K562 (cell line): ENCODE data around the gene TFCP2. TPM values are rescaled to one million over a fixed set of nuclear protein-coding genes. Genes with fewer than 3 reads are reported as not detected.

Source experiments
- ATAC-seq: fragments of 200-7000 bp; cut with Tn5 transposase; 3 replicates; pipeline ENCODE4 v1.9.1; 2020; ENCODE audit warnings: moderate library complexity
- BruUV-seq: library from RNA; stranded (reverse); fragments of 400-500 nt; replicated peaks from 2 replicates; lab custom pipeline; 2021; lab: Mats Ljungman, UMichigan
- CTCF ChIA-PET: fragments of 300-600 bp; formaldehyde crosslinking; extraction: SDS; loops from one replicate; lab custom pipeline; 2021; ENCODE audit warnings: low intra/inter-chr PET ratio; lab: Yijun Ruan, JAX
- POLR2A ChIA-PET: fragments of 300-600, 350-650 bp; sonication (Branson Sonifier 250); formaldehyde crosslinking; extraction: SDS; loops from one replicate; lab custom pipeline; 2021; ENCODE audit warnings: antibody characterized with exemption, inconsistent platforms; lab: Yijun Ruan, JAX
- DNase-seq, 4 experiments: peaks; one replicate each; pipeline versions ENCODE4 v3.0.0 to v3.0.0-alpha.2; 2011 to 2018; ENCODE audit warnings: low spot score in 3 of 4, mixed read lengths in 3 of 4; ENCODE audit errors: extremely low read depth in 1 of 4
- FAIRE-seq: peaks from 2 replicates; lab custom pipeline; 2011; peaks lifted over from hg19 to GRCh38; lab: Jason Lieb, UNC
- H2AFZ ChIP-seq: 2 replicates; pipeline ENCODE4 v1.6.0; 2011; ENCODE audit warnings: low read depth, low read length, control low read depth, inconsistent platforms
- H3K27ac ChIP-seq: fragments of 200-600 bp; 3 replicates; pipeline ENCODE4 v1.8.0; 2011; ENCODE audit warnings: low read depth, mild to moderate bottlenecking, control low read depth, inconsistent platforms, low read length, moderate library complexity, mixed read lengths; ENCODE audit errors: extremely low read depth
- H3K27me3 ChIP-seq, 2 experiments: fragments of 300-600 bp in 1 of 2; 2 replicates in 1 of 2; 3 replicates in 1 of 2; pipeline versions ENCODE4 v1.6.0 to v1.8.0; 2011; ENCODE audit warnings: inconsistent platforms in 2 of 2, low read length in 2 of 2, mild to moderate bottlenecking in 1 of 2, mixed read lengths in 1 of 2, moderate library complexity in 1 of 2; ENCODE audit not compliant: control insufficient read depth in 2 of 2, insufficient read depth in 2 of 2
- H3K36me3 ChIP-seq: fragments of 300-600 bp; 3 replicates; pipeline ENCODE4 v1.8.0; 2011; ENCODE audit warnings: mild to moderate bottlenecking, low read length, inconsistent platforms; ENCODE audit not compliant: control insufficient read depth, insufficient read depth
- H3K4me1 ChIP-seq, 2 experiments: fragments of 200-600 bp in 1 of 2; replicated peaks in 1 of 2; 2 replicates in 1 of 2; 3 replicates in 1 of 2; pipeline versions ENCODE4 v1.5.1 to v1.8.0; 2011; ENCODE audit warnings: inconsistent platforms in 2 of 2, low read length in 2 of 2, mild to moderate bottlenecking in 1 of 2, mixed read lengths in 1 of 2, moderate library complexity in 1 of 2; ENCODE audit not compliant: control insufficient read depth in 2 of 2, insufficient read depth in 2 of 2
- H3K4me2 ChIP-seq: 2 replicates; pipeline ENCODE4 v1.6.1; 2011; ENCODE audit warnings: low read length, control low read depth, inconsistent platforms, mixed read lengths; ENCODE audit not compliant: insufficient read depth
- H3K4me3 ChIP-seq: fragments of 200-600 bp; sonication (generic), shearing (Covaris generic); 2 replicates; pipeline ENCODE4 v1.5.1; 2016; ENCODE audit warnings: control low read depth, inconsistent platforms
- H3K79me2 ChIP-seq: fragments of 200-600 bp; 3 replicates; pipeline ENCODE4 v1.8.0; 2011; ENCODE audit warnings: low read length, inconsistent platforms; ENCODE audit not compliant: control insufficient read depth, insufficient read depth
- H3K9ac ChIP-seq, 2 experiments: 2 replicates each; pipeline versions ENCODE4 v1.6.0 to v1.6.1; 2011; ENCODE audit warnings: low read depth in 2 of 2, low read length in 2 of 2, control low read depth in 1 of 2, inconsistent platforms in 1 of 2, mild to moderate bottlenecking in 1 of 2, mixed read lengths in 1 of 2; ENCODE audit not compliant: insufficient read depth in 1 of 2
- H3K9me1 ChIP-seq: one replicate; pipeline ENCODE4 v1.6.0; 2011; ENCODE audit warnings: inconsistent platforms, mild to moderate bottlenecking, low read length, moderate library complexity; ENCODE audit not compliant: control insufficient read depth, insufficient read depth
- H3K9me3 ChIP-seq: replicated peaks from 2 replicates; pipeline ENCODE4 v1.5.1; 2011; ENCODE audit warnings: low read depth, low read length, inconsistent platforms; ENCODE audit not compliant: control insufficient read depth, insufficient read depth
- H4K20me1 ChIP-seq: replicated peaks from 2 replicates; pipeline ENCODE4 v1.6.1; 2011; ENCODE audit warnings: low read length, inconsistent platforms, mixed read lengths; ENCODE audit not compliant: control insufficient read depth, insufficient read depth
- CXXC5 ChIP-seq: fragments of 250-450 bp; sonication (Bioruptor Pico); IDR thresholded peaks from 2 replicates; pipeline ENCODE4 v1.8.0; 2022; ENCODE audit warnings: inconsistent platforms, mild to moderate bottlenecking, moderate library complexity
- IRF2 ChIP-seq: sonication (generic); formaldehyde crosslinking; IDR thresholded peaks from 2 replicates; pipeline ENCODE4 v1.8.1; 2022; ENCODE audit warnings: mild to moderate bottlenecking, missing genetic modification reagents
- MAFK ChIP-seq: IDR thresholded peaks from 2 replicates; pipeline ENCODE4 v1.6.1; 2011; ENCODE audit warnings: low read length, improper control_type of control experiment
- NR1H2 ChIP-seq: sonication (generic); formaldehyde crosslinking; IDR thresholded peaks from 2 replicates; pipeline ENCODE4 v1.4.0; 2020; ENCODE audit warnings: mild to moderate bottlenecking, missing genetic modification reagents
- SMARCA4 ChIP-seq: fragments of 450-650 bp; IDR thresholded peaks from 2 replicates; pipeline ENCODE4 v1.6.1; 2016
- YY1 ChIP-seq, 3 experiments: IDR thresholded peaks; 2 replicates each; pipeline ENCODE4 v1.6.1; 2011; ENCODE audit warnings: low read length in 2 of 3, mild to moderate bottlenecking in 2 of 3, moderate library complexity in 2 of 3, borderline replicate concordance in 1 of 3, control low read depth in 1 of 3, low read depth in 1 of 3; ENCODE audit not compliant: insufficient read depth in 3 of 3, insufficient replicate concordance in 2 of 3, control insufficient read depth in 1 of 3, insufficient read length in 1 of 3; ENCODE audit errors: extremely low read depth in 1 of 3
- ZBTB1 ChIP-seq: sonication (generic); formaldehyde crosslinking; IDR thresholded peaks from 2 replicates; pipeline ENCODE4 v1.8.1; 2023; ENCODE audit warnings: missing genetic modification reagents, low read depth, mild to moderate bottlenecking, borderline replicate concordance
- ZFPM2 ChIP-seq: fragments of 250-450 bp; sonication (Bioruptor Pico); IDR thresholded peaks from 2 replicates; pipeline ENCODE4 v1.5.1; 2022; ENCODE audit warnings: mild to moderate bottlenecking
- ZNF79 ChIP-seq: fragments of 250-450 bp; sonication (Bioruptor Pico); IDR thresholded peaks from 2 replicates; pipeline ENCODE4 v1.4.0; 2020; ENCODE audit warnings: low read depth, mild to moderate bottlenecking, moderate library complexity
- WGBS: fragments of 100-300 bp; shearing (Covaris generic); methylation state at CpG from one replicate; pipeline ENCODE4 v1.1.6; 2016; ENCODE audit warnings: low coverage, mixed read lengths; ENCODE audit not compliant: insufficient coverage; ENCODE audit errors: missing lambda C conversion rate; 5-methylcytosine and 5-hydroxymethylcytosine counted together
- in situ Hi-C: fragments of 300-500 bp; cut with MboI; formaldehyde crosslinking; loops from 4 replicates; pipeline ENCODE4 v1.15.0; 2018; ENCODE audit warnings: inconsistent platforms, mixed read lengths
- intact Hi-C: fragments of 100-400 bp; cut with micrococcal nuclease; formaldehyde crosslinking; loops from 2 replicates; pipeline ENCODE4 v1.14.2; 2022
- polyA plus RNA-seq, 8 experiments: library from polyadenylated mRNA; depleted of rRNA in 4 of 8; stranded (reverse) in 5 of 8; unstranded in 3 of 8; fragments of >200 nt; fragmentation: Nextera tagmentation in 2 of 8; fragmentation: Illumina TruSeq in 1 of 8; extraction: Ambion mirVana in 2 of 8; extraction: Trizol in 1 of 8; gene quantifications; 2 replicates each; pipeline versions ENCODE4 v1.2.1 to v1.2.3, GENCODE V29; 2011 to 2014; ENCODE audit warnings: inconsistent platforms in 1 of 8, missing spikeins in 1 of 8
- total RNA-seq, 7 experiments: library from RNA; depleted of rRNA in 6 of 7; stranded (reverse); fragments of >200 nt in 6 of 7; fragmentation: Illumina TruSeq in 2 of 7; extraction: Trizol in 2 of 7; gene quantifications; 2 replicates each; pipeline versions ENCODE4 v1.2.1 to v1.2.3, GENCODE V29; 2011 to 2021; ENCODE audit warnings: low replicate concordance in 1 of 7
- TF ChIP-seq, protein P1 (sequence below): sonication (generic); formaldehyde crosslinking; IDR thresholded peaks from 2 replicates; pipeline ENCODE4 v1.8.0; 2022; ENCODE audit warnings: mild to moderate bottlenecking, missing genetic modification reagents

The TFCP2 gene
- total and polyA plus RNA-seq, 9 of the 15 experiments (the other 6 are each of a cell fraction or from before 2014, with no cell fraction given): 8.0 to 38.9 (median 19.3) TPM

DNA sequence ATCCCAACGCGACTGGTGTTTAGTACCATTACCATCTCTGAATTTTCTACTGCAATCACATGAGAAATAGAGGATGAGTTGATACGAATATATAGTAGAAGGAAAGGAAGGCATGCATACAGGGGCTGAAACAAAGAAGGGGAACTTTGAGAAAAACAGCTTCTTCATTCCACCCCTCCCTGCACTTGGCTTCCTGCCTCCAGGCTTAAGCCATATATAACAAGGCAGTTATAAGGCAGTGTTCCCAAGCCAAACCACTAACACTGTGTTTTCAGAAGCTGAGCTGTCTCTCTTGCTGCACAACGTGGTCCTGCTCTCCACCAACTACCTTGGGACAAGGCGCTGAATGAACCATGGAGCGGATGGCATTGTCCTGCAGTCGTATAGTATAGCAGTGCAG, 113.8 kb downstream of the TFCP2 start:
- Histone ChIP-seq H3K27ac (no peak overlapping the region), H3K9ac (no peak overlapping the region), H3K27me3 (no peaks in the 10 kb centered on the region), H3K36me3 (peaks cover 92% of the 10 kb centered on the region), H3K9me3 (no peaks in the 10 kb centered on the region), H3K4me1 (no peaks in the 10 kb centered on the region), H2AFZ (no peak overlapping the region), H4K20me1 (no peaks in the 10 kb centered on the region), H3K79me2 (no peaks in the 10 kb centered on the region), H3K9me1 (no peaks in the 10 kb centered on the region), H3K4me3 (no peak overlapping the region), H3K4me2 (no peak overlapping the region)
- intact Hi-C loops (no loop called here), in situ Hi-C loops (no loop called here)
- ATAC-seq (no peak; the same call in 2 of the 3 replicates), FAIRE-seq (no peak), DNase-seq (no peak)
- no peak for TF ChIP-seq ZNF79 (CRISPR knock-in tag)
- no peak for TF ChIP-seq CXXC5 (CRISPR knock-in tag)
- TF ChIP-seq, protein P1, sequence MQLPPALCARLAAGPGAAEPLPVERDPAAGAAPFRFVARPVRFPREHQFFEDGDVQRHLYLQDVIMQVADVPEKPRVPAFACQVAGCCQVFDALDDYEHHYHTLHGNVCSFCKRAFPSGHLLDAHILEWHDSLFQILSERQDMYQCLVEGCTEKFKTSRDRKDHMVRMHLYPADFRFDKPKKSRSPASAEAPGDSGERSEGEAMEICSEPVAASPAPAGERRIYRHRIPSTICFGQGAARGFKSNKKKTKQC (CRISPR knock-in tag): no peak
- no peak for TF ChIP-seq MAFK
- no peak for TF ChIP-seq NR1H2 (CRISPR knock-in tag)
- TF ChIP-seq YY1 (IDR thresholded peaks at IDR 0.05; ENCODE audit: borderline replicate concordance in 1 of 3, control insufficient read depth in 1 of 3, extremely low read depth in 1 of 3, insufficient read depth in 3 of 3, insufficient read length in 1 of 3, insufficient replicate concordance in 2 of 3, low read depth in 1 of 3, low read length in 2 of 3): no peak
- TF ChIP-seq SMARCA4: no peak
- TF ChIP-seq ZBTB1 (CRISPR knock-in tag): no peak
- TF ChIP-seq ZFPM2 (CRISPR knock-in tag): no peak
- no peak for TF ChIP-seq IRF2 (CRISPR knock-in tag)
- no TSS peak for BruUV-seq
- CTCF ChIA-PET: no interaction called here
- POLR2A ChIA-PET: interaction anchor here (1.2 to 1.9 kb wide), 2 partner anchors 23 to 170 kb away, joined by 3 to 5 read pairs; no protein-coding TSS in a partner anchor
- 83% methylated on average over 7 of the region's 7 CpGs for WGBS
